Breast epithelium (tissue), 4 donors: ENCODE measurements around the gene PPFIA2. TPM values are rescaled to one million over a fixed set of nuclear protein-coding genes. Genes with fewer than 3 reads are reported as not detected.

Experiments used
- DNase-seq, 2 donors: peaks; one replicate each; pipeline ENCODE4 v3.0.0-alpha.2; 2019; ENCODE audit warnings: low spot score in 2 of 2
- H3K27ac ChIP-seq, 2 donors: fragments of 200-600 bp; sonication (generic) in 1 of 2; one replicate each; pipeline ENCODE4 v1.5.1; 2016 to 2019; ENCODE audit warnings: mild to moderate bottlenecking in 1 of 2
- H3K27me3 ChIP-seq, 2 donors: fragments of 200-600 bp; sonication (generic) in 1 of 2; one replicate each; pipeline versions ENCODE4 v1.5.1 to v1.6.0; 2017 to 2019; ENCODE audit warnings: control low read depth in 1 of 2, mild to moderate bottlenecking in 1 of 2
- H3K36me3 ChIP-seq: fragments of 200-600 bp; one replicate; pipeline ENCODE4 v1.5.1; 2019
- H3K4me1 ChIP-seq, 2 donors: fragments of 200-600 bp; sonication (generic); one replicate each; pipeline ENCODE4 v1.5.1; 2016 to 2019; ENCODE audit warnings: control low read depth in 1 of 2
- H3K4me3 ChIP-seq, 3 donors: fragments of 200-600 bp; sonication (generic); 1 replicate in 2 of 3; 2 replicates in 1 of 3; pipeline ENCODE4 v1.5.1; 2016 to 2019; ENCODE audit warnings: mild to moderate bottlenecking in 3 of 3, moderate library complexity in 2 of 3
- H3K9me3 ChIP-seq, 2 donors: fragments of 200-600 bp; sonication (generic) in 1 of 2; one replicate each; pipeline ENCODE4 v1.5.1; 2016 to 2019; ENCODE audit warnings: control low read depth in 1 of 2
- POLR2A ChIP-seq: fragments of 450-650 bp; IDR thresholded peaks from one replicate; pipeline ENCODE4 v1.6.1; 2016; ENCODE audit warnings: antibody characterized with exemption, mild to moderate bottlenecking, moderate library complexity
- POLR2AphosphoS5 ChIP-seq, 3 donors: sonication (generic); formaldehyde crosslinking; IDR thresholded peaks; one replicate each; pipeline ENCODE4 v1.6.1; 2017; ENCODE audit warnings: antibody characterized with exemption in 3 of 3
- intact Hi-C: fragments of 100-400 bp; cut with DNase I; formaldehyde crosslinking; loops from one replicate; pipeline ENCODE4 v1.15.1; 2023; ENCODE audit warnings: low total_unique reads
- total RNA-seq, 3 donors: library from RNA; depleted of rRNA; stranded (reverse); fragments of >200 nt; gene quantifications; one replicate each; pipeline ENCODE4 v1.1.0, GENCODE V29; 2016
- TF ChIP-seq, protein P1 (sequence below), 3 donors: fragments of 450-650 bp; IDR thresholded peaks; one replicate each; pipeline ENCODE4 v1.5.1; 2016 to 2017; ENCODE audit warnings: antibody characterized with exemption in 3 of 3, mild to moderate bottlenecking in 3 of 3, moderate library complexity in 3 of 3

Gene PPFIA2
- total RNA-seq, 3 donors from 2014 or later: 0.44 to 3.8 (median 0.98) TPM

DNA sequence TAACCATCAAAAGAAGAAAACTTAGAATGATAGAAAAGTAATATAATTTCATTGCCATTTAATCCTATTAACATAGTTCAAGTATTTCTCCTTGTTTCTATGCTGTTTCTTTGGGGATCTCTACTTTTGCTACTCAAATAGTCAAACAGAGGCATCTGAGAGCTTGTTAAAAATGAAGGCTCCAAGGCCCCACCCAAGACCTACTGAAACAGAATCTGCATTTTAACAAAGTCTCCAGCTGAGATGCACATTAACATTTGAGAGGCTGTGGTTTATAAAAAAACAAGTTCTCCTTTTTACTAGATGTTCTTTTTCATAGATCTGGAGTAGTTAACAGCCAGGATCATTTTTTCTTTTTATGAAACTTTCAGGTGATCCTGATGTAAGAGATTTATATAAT, 31.8 kb downstream of the PPFIA2 start:
- Histone ChIP-seq H3K36me3 (no peaks in the 10 kb centered on the region), H3K27me3 (no peaks in the 10 kb centered on the region), H3K4me1 (no peaks in the 10 kb centered on the region), H3K9me3 (no peaks in the 10 kb centered on the region), H3K4me3 (no peak overlapping the region), H3K27ac (no peak overlapping the region)
- TF ChIP-seq POLR2AphosphoS5 (IDR thresholded peaks at IDR 0.05) (no peak), POLR2A (no peak)
- TF ChIP-seq, protein P1, sequence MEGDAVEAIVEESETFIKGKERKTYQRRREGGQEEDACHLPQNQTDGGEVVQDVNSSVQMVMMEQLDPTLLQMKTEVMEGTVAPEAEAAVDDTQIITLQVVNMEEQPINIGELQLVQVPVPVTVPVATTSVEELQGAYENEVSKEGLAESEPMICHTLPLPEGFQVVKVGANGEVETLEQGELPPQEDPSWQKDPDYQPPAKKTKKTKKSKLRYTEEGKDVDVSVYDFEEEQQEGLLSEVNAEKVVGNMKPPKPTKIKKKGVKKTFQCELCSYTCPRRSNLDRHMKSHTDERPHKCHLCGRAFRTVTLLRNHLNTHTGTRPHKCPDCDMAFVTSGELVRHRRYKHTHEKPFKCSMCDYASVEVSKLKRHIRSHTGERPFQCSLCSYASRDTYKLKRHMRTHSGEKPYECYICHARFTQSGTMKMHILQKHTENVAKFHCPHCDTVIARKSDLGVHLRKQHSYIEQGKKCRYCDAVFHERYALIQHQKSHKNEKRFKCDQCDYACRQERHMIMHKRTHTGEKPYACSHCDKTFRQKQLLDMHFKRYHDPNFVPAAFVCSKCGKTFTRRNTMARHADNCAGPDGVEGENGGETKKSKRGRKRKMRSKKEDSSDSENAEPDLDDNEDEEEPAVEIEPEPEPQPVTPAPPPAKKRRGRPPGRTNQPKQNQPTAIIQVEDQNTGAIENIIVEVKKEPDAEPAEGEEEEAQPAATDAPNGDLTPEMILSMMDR (IDR thresholded peaks at IDR 0.05): no peak
- no peak for DNase-seq
- intact Hi-C loops: no loop called here

DNA sequence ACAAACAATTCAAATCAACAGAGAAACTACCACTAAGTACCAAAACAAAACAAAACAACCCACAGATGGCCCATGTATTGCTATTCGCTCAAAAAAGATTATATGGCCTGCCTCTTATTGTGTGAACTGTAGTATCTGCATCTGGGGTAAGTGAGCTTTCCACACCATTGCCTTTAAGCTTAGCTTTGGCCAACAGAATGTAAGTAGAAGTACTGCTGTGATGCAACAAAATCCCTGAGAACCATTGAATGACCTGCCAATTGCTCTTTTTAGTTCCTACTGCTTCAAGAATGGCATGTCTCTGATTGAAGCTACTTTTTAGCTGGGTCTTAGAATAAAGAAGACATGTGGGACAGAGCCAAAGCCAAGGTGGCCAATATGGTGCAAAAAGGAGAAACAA, 32.5 kb downstream of the PPFIA2 start:
- no peaks in the 10 kb centered on the region for H3K36me3 ChIP-seq
- no peaks in the 10 kb centered on the region for H3K27me3 ChIP-seq
- intact Hi-C loops: no loop called here
- TF ChIP-seq, protein P1 (IDR thresholded peaks at IDR 0.05): no peak
- TF ChIP-seq POLR2AphosphoS5 (IDR thresholded peaks at IDR 0.05) (no peak), POLR2A (no peak)
- H3K9me3 ChIP-seq: no peaks in the 10 kb centered on the region
- H3K27ac ChIP-seq: no peak overlapping the region
- H3K4me3 ChIP-seq: no peak overlapping the region
- no peaks in the 10 kb centered on the region for H3K4me1 ChIP-seq
- DNase-seq: no peak

DNA sequence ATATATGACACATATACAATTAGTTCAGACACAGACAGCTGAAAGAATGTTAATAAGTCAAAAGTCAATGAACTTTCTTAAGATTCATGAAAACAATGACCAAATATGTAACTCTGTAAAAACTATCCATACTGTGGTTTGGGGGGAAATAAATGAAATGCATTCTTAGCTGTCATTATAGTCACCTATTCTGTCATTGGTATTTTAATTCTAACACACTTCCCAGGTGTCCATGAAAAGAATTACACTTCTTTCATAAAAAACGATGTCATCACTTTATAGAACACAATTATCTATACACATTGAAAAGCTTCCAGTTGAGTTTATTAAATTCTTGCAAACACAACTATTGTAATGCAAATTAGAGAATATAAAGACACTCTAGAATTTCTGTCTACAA, 35.8 kb downstream of the PPFIA2 start:
- no peak overlapping the region for H3K27ac ChIP-seq
- intact Hi-C loops: no loop called here

DNA sequence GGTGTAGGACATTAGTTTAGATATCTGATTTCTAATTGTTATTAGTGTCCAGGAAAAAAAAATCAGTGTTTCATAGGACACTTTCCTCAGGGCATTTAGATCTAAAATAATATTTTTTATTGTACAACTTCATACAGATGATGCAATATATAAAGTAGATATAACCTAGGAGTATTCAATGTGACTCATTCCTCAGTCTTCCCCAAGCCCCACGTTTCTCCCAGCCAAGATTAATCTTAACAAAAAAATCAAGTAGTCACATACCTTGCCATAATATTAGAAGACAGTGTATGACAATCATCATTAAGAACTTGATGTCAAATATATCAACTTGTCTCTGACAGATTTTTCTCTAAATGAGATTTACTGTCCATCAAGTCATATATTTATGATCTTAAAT, 37.1 kb downstream of the PPFIA2 start:
- DNase-seq: no peak
- TF ChIP-seq POLR2AphosphoS5 (IDR thresholded peaks at IDR 0.05): no peak
- no peak for TF ChIP-seq POLR2A
- TF ChIP-seq, protein P1 (IDR thresholded peaks at IDR 0.05): no peak
- intact Hi-C loops: no loop called here
- Histone ChIP-seq H3K9me3 (no peaks in the 10 kb centered on the region), H3K27me3 (no peaks in the 10 kb centered on the region), H3K27ac (no peak overlapping the region), H3K4me3 (no peak overlapping the region), H3K36me3 (no peaks in the 10 kb centered on the region), H3K4me1 (no peaks in the 10 kb centered on the region)

More for the DNA sequence above, 35.8 kb downstream of the PPFIA2 start:
- no peaks in the 10 kb centered on the region for H3K36me3 ChIP-seq
- no peaks in the 10 kb centered on the region for H3K27me3 ChIP-seq
- TF ChIP-seq, protein P1 (IDR thresholded peaks at IDR 0.05): no peak
- TF ChIP-seq POLR2A: no peak
- no peak for TF ChIP-seq POLR2AphosphoS5 (IDR thresholded peaks at IDR 0.05)
- no peak for DNase-seq
- H3K4me1 ChIP-seq: no peaks in the 10 kb centered on the region
- H3K9me3 ChIP-seq: no peaks in the 10 kb centered on the region
- no peak overlapping the region for H3K4me3 ChIP-seq

DNA sequence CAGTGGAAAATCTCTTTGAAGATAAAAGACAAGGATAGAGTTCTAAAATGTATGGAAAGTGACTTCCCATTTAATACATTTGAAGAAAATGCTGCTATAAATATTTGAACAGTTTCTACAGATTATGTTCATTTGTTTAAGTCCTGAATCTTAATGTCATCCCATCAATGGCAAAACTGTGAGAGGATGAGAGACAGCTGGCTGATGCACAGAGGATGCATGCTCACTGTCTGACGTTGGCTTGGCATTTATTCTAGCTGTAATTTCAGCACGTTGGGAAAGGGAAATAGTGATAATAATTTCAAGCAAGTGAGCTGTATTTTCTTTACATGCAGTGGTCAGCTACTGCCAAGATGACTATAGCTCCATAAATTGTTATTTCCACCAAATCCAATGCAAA, 40.5 kb downstream of the PPFIA2 start:
- no peak overlapping the region for H3K4me3 ChIP-seq
- H3K9me3 ChIP-seq: no peaks in the 10 kb centered on the region
- no peak for TF ChIP-seq POLR2AphosphoS5 (IDR thresholded peaks at IDR 0.05)
- TF ChIP-seq, protein P1 (IDR thresholded peaks at IDR 0.05): no peak
- TF ChIP-seq POLR2A: no peak
- no peaks in the 10 kb centered on the region for H3K27me3 ChIP-seq
- no peaks in the 10 kb centered on the region for H3K36me3 ChIP-seq
- intact Hi-C loops: no loop called here
- DNase-seq: no peak
- no peaks in the 10 kb centered on the region for H3K4me1 ChIP-seq
- H3K27ac ChIP-seq: no peak overlapping the region
